Measurements from ENCODE around the gene KRTAP23-1. TPM values are rescaled to one million over a fixed set of nuclear protein-coding genes. Genes with fewer than 3 reads are reported as not detected.

Gene KRTAP23-1
- total RNA-seq, 2 experiments from 2014 or later, result not detected

DNA sequence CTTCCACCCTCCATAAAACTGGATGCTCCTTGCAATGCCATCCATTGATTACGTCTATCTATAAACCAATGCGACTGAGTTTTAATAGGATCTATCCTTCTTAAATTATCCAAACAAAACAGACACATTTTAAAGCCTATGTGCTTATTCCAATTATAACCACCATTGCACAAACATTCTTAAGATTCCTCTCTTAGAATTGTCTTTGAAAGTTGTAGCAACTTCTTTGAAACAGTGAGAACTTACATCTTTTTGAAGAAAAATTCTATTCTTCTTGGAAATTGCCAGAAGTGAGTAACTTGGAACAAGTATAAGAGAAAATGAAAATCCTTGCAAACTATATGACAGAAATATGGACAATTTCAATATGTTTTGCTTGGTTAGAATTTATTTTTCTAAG lies 28.2 kb downstream of the KRTAP23-1 start, which contains the start of gene KRTAP26-1:
KRTAP26-1 (minus strand) TSS at position 101 of the 400 bp plus-strand sequence. CDS start 280 bp downstream, outside the sequence.
- no TSS peak for BruUV-seq (replicated peaks)
- no peaks in the 10 kb centered on the region for H3K36me3 ChIP-seq (ENCODE audit: insufficient read depth, low read length)

GRCh38 chr21:30315701-30316100 lies 32.7 kb downstream of the KRTAP23-1 start:
- Histone ChIP-seq H3K9me2 (ENCODE audit: insufficient read depth, low read length) (no peaks in the 10 kb centered on the region), H3K79me2 (ENCODE audit: insufficient read depth, low read depth, low read length) (no peaks in the 10 kb centered on the region), H3K9me3 (ENCODE audit: low read length) (no peaks in the 10 kb centered on the region), H3K27ac (ENCODE audit: low read depth, low read length, poor library complexity, severe bottlenecking) (no peak overlapping the region), H4K20me1 (ENCODE audit: insufficient read depth, low read length) (no peaks in the 10 kb centered on the region), H3K36me3 (ENCODE audit: insufficient read depth, low read length) (no peaks in the 10 kb centered on the region), H3K4me2 (ENCODE audit: low read length) (no peak overlapping the region), H2AFZ (ENCODE audit: low read length) (no peak overlapping the region), H3K4me1 (ENCODE audit: insufficient read depth, low read length, poor library complexity, severe bottlenecking) (no peaks in the 10 kb centered on the region), H3K4me3 (ENCODE audit: low read depth, low read length, poor library complexity, severe bottlenecking) (no peak overlapping the region)
- intact Hi-C loops (cut with micrococcal nuclease; ENCODE audit: unreplicated experiment), result no loop called here
- no TSS peak for BruUV-seq (replicated peaks)
- ChIA-PET POLR2A (interaction anchor here (0.5 to 0.8 kb wide), 2 partner anchors 14 to 37 kb away, joined by 3 read pairs; no protein-coding TSS in a partner anchor), CTCF (ENCODE audit: unreplicated experiment) (no interaction called here)
- no peak for DNase-seq (ENCODE audit: low spot score)
- TF ChIP-seq CTCF (conservative IDR thresholded peaks at IDR 0.05; ENCODE audit: low read length) (no peak), EZH2phosphoT487 (IDR thresholded peaks at IDR 0.05; ENCODE audit: borderline replicate concordance, low read depth, low read length) (no peak)

More for the DNA sequence above, 28.2 kb downstream of the KRTAP23-1 start, which contains the start of gene KRTAP26-1:
- Histone ChIP-seq H3K4me1 (ENCODE audit: insufficient read depth, low read length, poor library complexity, severe bottlenecking) (no peaks in the 10 kb centered on the region), H3K9me2 (ENCODE audit: insufficient read depth, low read length) (no peaks in the 10 kb centered on the region), H3K79me2 (ENCODE audit: insufficient read depth, low read depth, low read length) (no peaks in the 10 kb centered on the region), H4K20me1 (ENCODE audit: insufficient read depth, low read length) (no peaks in the 10 kb centered on the region), H3K27ac (ENCODE audit: low read depth, low read length, poor library complexity, severe bottlenecking) (no peak within 1 kb of the TSS), H3K9me3 (ENCODE audit: low read length) (no peaks in the 10 kb centered on the region), H3K4me2 (ENCODE audit: low read length) (no peak within 1 kb of the TSS), H3K4me3 (ENCODE audit: low read depth, low read length, poor library complexity, severe bottlenecking) (no peak within 1 kb of the TSS), H2AFZ (ENCODE audit: low read length) (no peak within 1 kb of the TSS)
- no peak for DNase-seq (ENCODE audit: low spot score)
- intact Hi-C loops (cut with micrococcal nuclease; ENCODE audit: unreplicated experiment), result no loop called here
- POLR2A ChIA-PET, result no interaction called here
- TF ChIP-seq EZH2phosphoT487 (IDR thresholded peaks at IDR 0.05; ENCODE audit: borderline replicate concordance, low read depth, low read length), result no peak
- no peak for TF ChIP-seq CTCF (conservative IDR thresholded peaks at IDR 0.05; ENCODE audit: low read length)
- CTCF ChIA-PET (ENCODE audit: unreplicated experiment), result no interaction called here

DNA sequence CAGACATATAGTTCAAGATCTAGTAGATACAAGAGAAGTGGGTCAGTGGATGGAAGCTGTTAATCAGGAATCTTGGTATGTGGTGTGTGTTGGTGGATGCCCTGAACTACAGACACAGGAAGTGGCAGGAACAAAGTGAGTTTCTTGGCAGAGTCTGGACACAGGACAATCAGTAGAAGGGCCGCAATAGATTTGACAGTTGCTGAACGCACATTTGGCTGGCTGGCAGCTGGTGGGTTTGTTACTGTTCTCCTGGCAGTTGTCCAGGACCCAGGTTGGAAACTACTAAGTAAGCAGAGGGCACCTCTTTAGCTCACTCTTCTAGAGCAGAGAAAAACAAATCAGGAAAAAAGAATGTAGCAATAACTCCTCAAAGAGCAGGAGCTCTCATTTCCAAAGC lies 41.5 kb downstream of the KRTAP23-1 start:
- ChIA-PET CTCF (ENCODE audit: unreplicated experiment) (no interaction called here), POLR2A (interaction anchor here (1.0 to 1.1 kb wide), 2 partner anchors 10 to 20 kb away, joined by 3 to 4 read pairs; no protein-coding TSS in a partner anchor)
- Histone ChIP-seq H3K4me2 (ENCODE audit: low read length) (no peak overlapping the region), H3K27ac (ENCODE audit: low read depth, low read length, poor library complexity, severe bottlenecking) (no peak overlapping the region), H2AFZ (ENCODE audit: low read length) (no peak overlapping the region), H3K9me2 (ENCODE audit: insufficient read depth, low read length) (no peaks in the 10 kb centered on the region), H4K20me1 (ENCODE audit: insufficient read depth, low read length) (no peaks in the 10 kb centered on the region), H3K36me3 (ENCODE audit: insufficient read depth, low read length) (no peaks in the 10 kb centered on the region), H3K9me3 (ENCODE audit: low read length) (no peaks in the 10 kb centered on the region), H3K79me2 (ENCODE audit: insufficient read depth, low read depth, low read length) (no peaks in the 10 kb centered on the region), H3K4me3 (ENCODE audit: low read depth, low read length, poor library complexity, severe bottlenecking) (no peak overlapping the region), H3K4me1 (ENCODE audit: insufficient read depth, low read length, poor library complexity, severe bottlenecking) (no peaks in the 10 kb centered on the region)
- no peak for DNase-seq (ENCODE audit: low spot score)
- intact Hi-C loops (cut with micrococcal nuclease; ENCODE audit: unreplicated experiment), result no loop called here
- no TSS peak for BruUV-seq (replicated peaks)
- TF ChIP-seq CTCF (conservative IDR thresholded peaks at IDR 0.05; ENCODE audit: low read length) (no peak), EZH2phosphoT487 (IDR thresholded peaks at IDR 0.05; ENCODE audit: borderline replicate concordance, low read depth, low read length) (no peak)
